Stimulated activated CD4-positive, alpha-beta T cell treated with anti-CD3 and anti-CD28 coated beads, Interleukin-1b, Interleukin-23, amount 100 ng/mL, for 4 hours (primary cell): ENCODE data around the gene DCST2.

ENCODE experiments used
- DNase-seq, 2 donors: peaks; one replicate each; pipeline ENCODE4 v3.0.0-alpha.2; 2020; ENCODE audit warnings: low read depth in 2 of 2

DCST2 gene

DNA sequence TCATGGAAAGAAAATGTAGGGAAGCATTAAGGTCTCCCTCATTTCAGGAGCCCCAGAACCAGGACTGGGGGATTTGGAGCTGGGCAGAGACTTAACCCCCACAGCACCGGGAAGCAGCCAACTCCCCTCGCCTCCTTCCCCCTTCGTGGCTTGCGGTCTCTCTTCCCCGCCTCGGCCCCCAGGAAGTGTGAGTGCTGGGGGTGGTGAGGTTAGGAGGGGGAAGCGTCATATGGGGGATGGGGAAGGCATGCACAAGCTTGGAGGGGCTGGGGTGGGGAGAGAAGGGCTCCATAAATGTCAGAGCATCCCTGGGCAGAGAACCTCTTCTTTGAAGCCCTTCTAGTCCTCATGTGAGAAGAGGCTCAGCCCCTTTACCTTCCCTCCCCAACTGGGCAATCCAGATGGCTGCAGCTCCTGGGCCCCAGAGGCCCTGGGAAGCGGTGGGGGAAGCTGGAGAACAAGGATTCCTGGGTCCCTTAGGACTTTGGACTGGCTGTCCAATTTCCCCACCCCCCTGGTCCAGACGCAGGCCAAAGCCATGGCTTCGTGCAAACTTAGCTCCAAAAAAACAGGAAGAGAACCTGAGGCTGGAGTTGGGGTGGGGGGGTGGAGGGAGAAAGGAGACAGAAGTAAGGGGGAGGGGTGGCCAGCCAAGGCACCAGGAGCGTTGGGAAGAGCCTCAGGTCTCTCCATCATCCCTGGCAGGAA is 23.2 kb downstream of the DCST2 start:
- no peak for DNase-seq

DNA sequence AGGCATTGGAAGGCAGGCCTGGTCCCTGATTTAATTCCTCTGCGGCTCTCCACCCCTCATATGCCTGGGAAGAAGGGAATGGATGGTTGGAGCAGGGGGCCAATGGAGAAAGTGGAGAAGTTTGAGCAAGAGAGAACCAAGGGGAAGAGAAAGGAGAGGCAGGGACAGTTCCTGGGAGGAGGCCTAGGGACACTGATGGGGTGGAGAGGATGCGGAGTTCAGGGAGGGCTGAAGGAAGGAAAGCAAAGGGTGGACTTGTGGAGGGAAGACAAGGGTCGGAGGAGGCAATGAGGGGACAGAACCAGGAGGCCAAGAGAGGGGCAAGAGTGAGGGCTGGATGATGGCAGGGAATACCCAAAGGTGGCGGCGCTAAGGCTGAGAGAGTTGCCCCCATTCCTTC is 23.8 kb downstream of the DCST2 start:
- no peak for DNase-seq

DNA sequence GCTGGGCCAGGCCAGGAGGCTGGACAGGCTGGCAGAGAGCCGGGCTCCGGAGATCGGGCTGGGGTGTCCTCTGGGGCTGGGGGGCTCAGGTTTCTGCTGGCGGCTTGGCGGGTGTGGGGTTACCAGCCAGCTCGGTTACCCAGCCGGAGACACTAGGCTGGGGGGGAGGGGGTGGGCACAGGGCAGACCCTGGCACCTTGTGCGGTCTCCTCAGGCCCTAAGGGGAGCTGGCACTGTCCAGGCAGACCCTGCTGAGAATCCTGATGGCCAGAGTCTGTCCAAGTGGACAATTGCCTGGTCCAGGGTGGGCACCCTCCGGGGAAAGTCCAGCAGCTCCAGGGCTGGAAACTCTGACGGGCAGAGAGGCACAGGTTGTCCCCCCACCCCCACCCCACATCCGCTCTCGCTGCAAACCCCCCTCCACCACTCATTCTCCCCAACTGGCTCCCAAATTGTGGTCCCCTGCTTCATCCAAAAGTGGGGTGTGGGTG is 24.3 kb downstream of the DCST2 start:
- no peak for DNase-seq

DNA sequence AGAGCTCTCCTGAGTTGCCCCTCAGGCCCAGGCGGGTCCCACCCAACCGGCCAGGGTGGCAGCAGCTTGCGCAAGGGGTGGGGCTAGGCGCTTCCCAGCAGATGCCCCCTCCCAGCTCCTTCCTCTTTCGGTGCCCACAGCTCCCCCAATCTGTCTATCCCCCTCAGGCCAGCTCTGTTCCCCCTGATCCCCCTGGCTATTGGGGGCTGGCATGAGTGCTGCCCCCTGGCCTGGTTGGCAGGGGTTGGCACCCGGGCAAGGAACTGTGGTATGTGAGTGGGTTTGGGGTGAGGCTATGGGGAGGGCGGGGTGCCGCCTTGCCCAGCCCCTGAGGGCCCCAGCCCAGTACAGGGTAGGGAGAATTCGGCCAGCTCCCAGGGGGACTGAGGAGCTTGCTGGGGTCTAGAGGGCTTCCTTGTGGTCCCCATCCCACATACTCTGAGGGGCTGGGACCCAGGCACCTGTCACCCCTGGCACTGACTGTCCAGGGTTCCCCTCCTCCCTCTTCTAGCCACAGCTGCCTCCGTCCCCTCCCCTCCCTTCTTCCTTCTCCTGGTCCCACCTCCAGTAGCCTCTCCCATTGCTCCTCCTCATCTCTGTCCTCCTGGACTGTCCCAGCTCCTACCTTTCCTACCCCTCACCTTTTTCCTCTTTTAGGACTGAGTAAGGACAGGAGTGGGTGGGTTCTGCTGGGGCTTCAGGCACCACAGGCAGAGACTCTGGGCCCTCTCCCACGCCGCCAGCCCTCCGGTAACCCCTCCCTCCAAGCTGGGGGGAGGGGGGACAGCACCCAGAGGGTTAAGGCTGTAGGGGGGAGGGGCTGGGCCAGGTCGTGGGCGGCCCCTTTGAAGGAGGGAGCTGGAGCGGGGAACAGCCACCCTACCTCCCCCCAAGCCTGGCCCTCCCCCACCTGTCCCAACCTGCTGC is 25.3 kb downstream of the DCST2 start:
- peak; percentile 60 to 72 for DNase-seq

DNA sequence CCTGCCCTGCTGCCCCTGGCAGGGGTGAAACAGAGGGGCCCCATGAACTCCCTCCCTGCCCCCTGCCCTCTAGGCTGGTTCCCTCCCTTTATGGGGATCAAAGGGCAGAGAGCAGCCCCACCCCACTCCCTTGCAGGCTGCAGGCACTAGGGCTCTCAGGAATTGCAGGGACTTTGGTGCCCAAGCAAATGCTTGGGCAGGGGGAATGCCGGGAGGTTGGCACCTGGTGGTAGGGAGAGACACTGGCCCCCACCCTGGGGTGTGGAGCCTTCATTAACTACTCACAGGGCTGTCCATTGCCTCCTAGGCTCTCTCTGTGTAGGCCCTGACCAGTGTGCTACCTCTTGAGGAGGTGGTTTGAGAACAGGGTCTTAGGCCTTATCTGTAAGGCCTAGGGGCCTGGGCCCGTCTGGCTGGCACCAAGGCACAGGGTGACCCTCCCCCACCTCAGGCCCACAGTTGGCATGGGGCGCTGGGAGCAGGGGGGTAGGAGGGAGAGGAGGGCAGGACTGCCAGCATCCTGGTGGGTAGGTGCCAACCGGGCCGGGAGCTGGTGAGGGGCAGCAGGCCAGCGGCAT is 26.2 kb downstream of the DCST2 start:
- no peak for DNase-seq

DNA sequence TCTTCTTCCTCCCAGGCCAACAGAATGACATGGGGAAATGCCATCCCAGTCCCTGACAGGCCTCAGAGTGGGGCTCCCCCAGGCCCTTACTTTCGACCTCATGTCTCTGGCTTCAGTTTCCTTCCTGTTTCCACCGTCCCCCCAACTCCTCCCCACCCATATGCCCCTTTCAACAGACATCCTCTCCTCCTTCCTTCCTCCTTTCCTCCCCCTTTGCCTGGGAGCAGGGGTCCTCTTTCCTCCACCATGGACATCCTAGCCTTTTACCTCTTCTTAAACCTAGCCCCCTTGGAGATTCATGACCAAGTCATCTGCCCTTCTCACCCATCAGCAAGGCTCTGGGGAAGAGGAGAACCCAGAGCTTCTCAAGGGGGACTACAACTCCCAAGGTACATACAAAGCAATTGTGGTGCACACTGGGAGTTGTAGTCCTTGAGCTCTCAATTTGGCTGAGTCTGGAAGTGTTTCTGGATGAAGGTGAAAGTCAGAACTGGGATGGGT is 26.9 kb downstream of the DCST2 start:
- DNase-seq, result no peak

DNA sequence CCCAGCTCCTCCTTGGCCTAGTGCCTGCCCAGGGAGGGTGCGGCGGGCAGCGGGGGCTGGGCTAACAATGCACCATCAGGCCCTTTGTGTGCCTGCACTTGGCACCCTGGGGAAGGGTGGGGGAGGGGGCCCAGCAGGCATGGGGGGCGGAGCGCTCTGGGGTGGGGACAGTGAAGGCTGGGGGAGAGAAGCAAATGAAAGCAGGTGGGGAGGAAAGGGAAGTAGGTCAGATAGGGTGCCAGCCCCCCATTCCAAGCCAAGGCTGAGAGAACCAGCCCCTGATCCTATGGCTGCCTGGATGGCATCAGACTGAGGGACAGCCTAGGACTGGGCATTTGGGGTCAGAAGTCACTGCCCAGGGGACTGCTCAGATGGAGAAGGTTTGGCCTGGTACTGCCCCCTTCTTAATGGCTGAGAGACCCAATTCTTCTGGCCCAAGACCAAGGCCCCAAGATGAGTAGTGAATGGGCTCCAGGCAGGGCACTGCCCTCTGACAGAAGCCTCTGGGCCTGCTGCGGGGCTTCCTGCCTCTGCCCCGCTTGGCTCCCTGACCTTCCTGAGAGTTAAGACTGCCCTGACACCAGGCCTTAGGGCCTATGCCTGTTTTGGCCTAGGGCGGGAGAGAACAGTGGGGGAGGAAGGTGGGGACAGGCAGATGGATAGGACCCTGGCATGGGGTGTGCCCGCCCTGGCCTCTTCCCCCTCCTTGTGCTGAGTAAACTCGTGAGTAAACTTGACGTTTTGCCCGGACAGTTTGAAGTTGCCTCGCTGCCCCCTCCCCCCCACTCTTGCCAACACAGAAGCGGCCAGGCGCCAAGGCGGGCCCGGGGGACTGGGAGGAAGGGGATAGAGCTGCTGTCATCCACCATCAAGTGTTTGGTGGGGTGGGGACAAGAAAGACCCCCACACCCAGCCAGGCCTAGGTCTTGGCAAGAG is 28.2 kb downstream of the DCST2 start:
- no peak for DNase-seq

DNA sequence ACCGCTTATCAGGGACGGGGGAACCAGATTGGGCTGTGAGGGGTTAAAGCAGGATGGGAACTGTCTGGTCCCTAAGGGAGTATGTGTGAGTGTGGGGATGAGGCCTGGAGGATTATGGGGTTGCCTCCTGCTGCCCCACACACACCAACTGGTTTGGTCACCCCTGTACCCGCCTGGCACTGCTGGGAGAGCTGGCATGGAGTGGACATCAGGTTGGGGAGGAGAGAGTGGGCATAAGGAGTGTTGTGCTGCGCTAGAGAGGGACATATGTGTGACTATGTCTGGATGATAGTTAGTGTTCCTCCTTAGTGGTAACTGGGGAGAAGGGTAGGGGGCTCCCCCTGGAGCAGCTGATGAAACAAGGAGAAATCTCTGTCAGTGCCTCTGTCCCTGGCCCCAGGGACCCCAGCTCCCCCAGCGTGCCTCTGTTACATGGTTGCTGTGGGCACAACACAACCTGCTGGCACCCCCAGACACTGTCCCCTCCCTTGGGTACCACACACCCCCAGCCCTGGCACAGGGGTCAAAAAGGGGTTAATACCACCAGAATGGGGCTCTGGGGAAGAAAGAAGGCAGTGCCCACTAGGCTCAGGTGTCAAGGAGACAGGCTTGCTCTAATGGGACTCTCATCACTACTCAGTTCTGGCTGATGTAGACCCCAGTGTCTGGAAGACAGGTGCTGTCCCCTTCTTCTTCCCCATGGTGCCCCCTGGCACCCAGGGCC is 29.1 kb downstream of the DCST2 start:
- no peak for DNase-seq

DNA sequence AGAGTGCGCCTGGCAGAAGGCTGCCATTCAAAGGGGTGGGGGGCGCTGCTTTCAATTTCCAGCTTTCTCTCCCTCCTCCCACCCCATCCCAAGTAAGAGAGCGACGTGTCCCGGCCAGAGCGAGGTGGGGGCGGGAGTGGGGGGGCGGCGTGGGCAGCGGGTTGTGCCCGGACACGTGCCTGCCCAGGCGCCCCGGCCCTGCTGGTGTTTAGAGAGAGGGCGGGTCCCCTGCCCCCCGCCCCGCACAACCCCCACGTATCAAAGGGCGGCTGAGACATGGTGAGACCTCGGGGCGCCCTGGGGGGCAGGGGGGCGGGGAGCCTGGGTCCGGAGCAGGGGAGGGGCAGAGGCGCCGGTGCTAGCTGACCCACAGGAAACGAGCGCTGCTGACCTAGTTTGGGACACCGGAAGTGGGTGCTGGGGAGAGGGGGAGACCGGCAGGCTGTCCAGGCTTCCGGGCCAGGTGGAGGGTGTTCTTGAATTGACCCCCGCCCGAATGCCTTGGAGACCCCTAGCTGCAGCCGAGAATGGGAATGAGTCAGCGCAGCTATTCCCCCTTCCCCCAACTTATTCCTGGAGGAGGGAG is 29.7 kb downstream of the DCST2 start:
- no peak for DNase-seq

DNA sequence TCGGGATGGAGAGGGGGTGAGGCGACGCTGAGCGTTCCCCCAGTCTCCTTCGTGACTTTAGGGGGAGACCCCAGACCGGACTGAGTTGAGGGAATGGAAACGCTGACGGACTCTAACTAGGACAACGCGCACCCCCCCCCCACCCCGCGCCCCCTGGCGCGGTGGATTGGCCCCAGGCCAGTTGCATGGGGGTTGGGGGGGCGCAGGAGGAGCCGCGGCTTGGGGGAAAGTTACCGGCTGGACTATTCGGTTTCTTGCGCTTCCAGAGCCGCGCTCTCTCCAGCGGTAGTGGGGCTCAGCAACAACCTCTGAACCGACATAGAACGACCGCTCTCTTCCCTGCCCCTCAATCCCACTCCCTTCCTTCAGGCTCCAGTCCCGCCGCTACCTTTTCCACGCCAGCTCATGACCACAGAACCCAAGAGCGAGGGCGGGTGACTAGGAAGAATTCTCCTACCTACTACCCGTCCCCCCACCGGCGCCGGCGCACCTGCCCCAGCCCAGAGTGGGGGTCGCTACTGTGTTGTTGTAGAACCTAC is 30.3 kb downstream of the DCST2 start:
- no peak for DNase-seq

DNA sequence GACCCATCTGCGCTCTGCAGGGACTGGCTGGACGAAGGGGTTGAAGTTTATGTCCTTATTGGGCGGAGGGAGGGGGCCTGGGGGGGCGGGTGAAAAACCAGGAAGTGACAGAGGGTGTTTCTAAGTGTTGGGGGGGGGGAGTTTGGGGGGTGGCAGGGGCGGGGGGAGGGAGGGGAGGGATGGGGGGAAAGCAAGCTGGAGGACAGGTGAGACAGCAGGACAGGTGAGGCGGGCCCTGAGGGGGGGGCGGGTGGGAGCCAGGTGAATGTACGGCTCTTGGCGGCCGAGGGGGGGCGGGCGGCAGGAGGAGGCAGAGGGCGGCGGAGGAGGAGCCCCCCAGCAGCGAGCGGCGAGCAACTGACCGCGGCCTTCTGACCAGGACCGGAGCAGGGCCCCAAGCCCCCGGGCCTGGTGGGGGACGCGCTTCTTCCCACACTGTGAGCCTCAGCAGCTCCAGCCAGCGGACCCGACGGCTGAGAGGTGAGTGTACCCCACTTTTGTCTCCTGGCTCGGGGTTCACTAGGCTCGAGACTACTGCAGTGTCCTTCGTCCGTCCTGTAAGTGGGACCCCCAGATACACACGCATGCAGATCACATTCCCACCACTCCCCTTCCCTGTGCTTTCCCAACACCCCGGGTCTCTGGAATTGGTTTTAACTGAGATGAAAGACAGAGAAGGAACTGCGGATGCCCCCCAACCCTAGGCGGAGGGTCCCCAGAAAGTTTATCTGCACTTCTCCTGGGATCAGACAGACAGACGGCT is 30.9 kb downstream of the DCST2 start, which contains the start of gene ZBTB7B:
TSS of gene ZBTB7B (plus strand) at position 339 of the 763 bp plus-strand sequence. CDS start 11,859 bp downstream, outside the sequence.
- DNase-seq, result no peak

DNA sequence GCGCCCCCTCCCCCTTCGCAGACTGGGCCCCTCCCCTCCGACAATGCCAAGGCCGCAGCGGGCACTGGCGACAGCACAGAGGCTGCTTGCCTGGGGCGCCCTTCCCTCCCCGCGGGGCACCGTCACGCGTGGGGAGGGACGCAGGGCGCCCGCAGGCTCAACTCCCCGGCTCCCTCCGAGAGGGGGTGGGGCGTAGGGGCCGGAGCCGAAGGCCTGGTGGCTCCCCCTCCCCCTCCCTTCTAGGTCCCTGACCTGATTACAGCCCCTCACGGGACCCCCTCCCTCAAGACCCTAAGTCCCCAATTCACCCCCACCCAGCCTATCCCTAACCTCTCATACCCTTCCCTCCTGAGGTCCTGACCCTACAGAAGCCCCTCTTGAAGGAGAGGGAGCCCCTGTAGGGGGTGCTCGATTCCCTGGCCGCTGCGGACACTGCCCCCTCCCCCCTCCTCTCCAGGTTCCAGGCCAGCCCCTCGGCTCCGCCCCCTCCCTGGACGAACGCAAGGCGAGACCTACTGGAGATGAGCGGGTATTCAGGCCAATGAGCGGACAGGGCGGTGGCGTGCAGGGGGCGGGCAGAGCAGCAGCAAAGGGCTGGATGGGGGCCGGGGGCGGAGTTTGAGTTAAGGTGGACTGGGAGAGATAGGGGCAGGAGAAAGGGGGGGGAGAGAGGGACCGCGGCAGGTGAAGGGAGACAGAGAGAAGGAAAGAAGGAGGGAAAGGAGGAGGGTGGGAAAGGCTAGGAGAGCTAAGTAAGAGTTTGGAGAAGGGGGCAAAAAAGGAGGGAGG is 31.7 kb downstream of the DCST2 start:
- DNase-seq, result peak; percentile 97 to 98

DNA sequence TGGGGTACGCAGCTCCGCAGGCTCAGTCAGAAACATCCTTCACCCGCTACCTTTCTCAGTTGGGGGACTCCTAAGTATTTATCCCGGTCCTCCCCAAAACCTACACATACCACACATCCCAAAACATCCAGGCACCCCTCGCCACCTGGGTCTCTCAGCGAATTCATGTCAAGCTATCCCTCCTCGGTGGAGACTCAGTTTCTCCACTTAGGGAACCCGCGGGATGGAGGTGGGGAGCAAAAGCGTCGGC is 32.2 kb downstream of the DCST2 start:
- DNase-seq, result no peak

DNA sequence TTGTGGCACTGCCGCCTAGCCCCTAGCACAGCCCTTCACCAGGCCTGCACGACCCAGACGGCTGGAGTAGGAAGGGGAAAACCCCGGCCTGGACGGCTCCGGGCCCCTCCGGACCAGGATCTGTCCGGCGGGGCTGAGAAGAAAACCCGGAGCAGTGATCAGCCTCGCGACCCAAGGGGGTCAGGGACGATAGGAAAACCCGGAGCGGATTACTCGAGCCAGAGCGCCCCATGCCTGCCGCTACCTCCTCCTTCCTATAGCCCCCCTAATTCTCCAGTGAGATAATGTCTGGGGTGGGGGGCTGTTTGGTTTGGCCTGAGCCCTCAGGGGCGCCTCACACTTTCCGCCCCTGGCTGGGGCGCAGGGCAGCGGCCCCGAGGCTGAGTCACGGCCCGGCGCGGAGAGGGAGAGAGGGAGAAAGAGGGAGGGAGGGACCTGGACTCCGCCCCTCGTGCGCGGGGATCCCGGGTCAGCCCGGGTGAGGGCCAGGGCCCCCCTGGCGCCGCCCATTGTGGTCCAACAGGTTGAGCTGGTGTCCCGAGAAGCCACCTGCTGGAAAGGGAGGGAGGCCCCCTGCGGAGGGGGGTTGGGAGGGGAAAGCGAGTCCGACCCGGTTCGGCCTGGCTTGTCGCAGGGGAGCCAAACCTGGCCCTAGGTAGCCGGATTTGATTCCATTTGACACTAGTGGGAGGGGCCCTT is 32.7 kb downstream of the DCST2 start:
- DNase-seq, result peak; percentile 56 to 76

DNA sequence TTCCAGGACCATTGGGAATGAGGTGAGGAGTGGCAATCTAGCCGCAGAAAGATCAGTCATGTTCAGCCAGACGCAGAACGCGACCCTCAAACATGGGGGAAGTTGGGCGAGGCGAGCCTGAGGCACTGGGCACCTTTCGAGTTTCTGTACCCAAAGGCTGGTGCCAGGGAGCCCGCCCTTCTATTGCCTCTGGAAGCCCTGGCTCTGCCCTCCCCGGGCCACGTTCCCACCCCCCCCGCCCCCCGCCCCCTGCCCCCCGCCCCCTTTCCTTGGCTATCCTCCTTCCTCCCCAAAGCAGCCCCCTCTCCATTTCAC is 33.2 kb downstream of the DCST2 start:
- no peak for DNase-seq

DNA sequence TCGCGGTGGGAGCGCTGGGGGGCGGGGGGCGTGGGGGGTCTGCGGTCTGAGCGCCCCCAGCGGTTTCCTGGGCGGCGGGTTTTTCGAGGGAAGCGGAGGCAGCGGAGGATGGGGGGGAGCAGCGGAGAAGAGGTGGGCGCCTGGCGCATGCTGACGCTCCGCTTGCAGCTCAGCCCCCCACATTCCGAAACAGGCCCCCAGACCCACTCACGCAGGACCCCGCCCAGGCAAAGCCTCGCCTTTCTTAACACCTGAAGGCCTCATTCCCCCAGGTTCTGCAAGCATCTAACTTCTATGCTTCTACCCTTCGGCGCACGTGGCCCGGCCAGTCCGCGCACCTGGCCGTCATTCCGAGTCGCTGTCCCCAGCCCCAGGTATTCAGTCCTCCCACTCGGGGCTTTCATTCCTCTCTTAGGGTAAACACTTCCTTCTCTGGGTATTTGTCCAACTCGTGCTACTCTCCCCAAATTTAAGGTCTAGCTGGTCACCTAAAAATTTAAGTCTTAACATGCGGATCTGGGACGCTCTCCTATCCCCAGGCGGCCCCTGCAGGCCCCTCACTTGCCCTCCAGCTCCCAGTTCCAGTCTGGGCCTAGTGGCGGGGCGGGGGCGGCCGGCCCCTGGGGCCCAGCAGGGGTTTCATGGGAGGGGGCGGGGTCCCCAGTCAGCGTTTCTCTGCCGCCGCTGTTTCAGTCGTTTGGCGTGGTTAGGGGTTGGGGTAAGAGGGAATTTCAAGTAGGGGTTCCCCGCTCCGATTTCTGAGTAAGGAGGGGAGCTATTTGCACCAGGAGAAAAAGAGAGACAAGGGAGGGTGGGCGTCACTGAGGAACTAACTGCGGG is 33.8 kb downstream of the DCST2 start:
- peak in 1 of 2 donors; percentile 59 for DNase-seq
